Subcutaneous abdominal adipose tissue (tissue), 5 donors: ENCODE data around the gene APLN.

ENCODE experiments used
- H3K27ac ChIP-seq: one replicate; pipeline ENCODE4 v1.7.0; 2013; ENCODE audit warnings: low read depth, mild to moderate bottlenecking, inconsistent platforms, low read length, moderate library complexity
- H3K27me3 ChIP-seq, 5 donors: one replicate each; pipeline ENCODE4 v1.7.0; 2013; ENCODE audit warnings: low read length in 5 of 5, inconsistent platforms in 1 of 5; ENCODE audit not compliant: control insufficient read depth in 5 of 5, insufficient read depth in 4 of 5
- H3K36me3 ChIP-seq, 5 donors: one replicate each; pipeline ENCODE4 v1.7.0; 2013; ENCODE audit warnings: low read length in 5 of 5; ENCODE audit not compliant: control insufficient read depth in 5 of 5, insufficient read depth in 5 of 5
- H3K4me1 ChIP-seq, 5 donors: one replicate each; pipeline ENCODE4 v1.7.0; 2013; ENCODE audit warnings: low read length in 5 of 5, mild to moderate bottlenecking in 3 of 5, moderate library complexity in 1 of 5; ENCODE audit not compliant: control insufficient read depth in 5 of 5, insufficient read depth in 5 of 5
- H3K4me3 ChIP-seq, 5 donors: one replicate each; pipeline ENCODE4 v1.7.0; 2013; ENCODE audit warnings: low read length in 5 of 5, low read depth in 1 of 5
- H3K9ac ChIP-seq, 5 donors: one replicate each; pipeline ENCODE4 v1.7.0; 2013; ENCODE audit warnings: low read length in 5 of 5, mild to moderate bottlenecking in 4 of 5, moderate library complexity in 3 of 5
- H3K9me3 ChIP-seq, 5 donors: one replicate each; pipeline ENCODE4 v1.7.0; 2013; ENCODE audit warnings: low read length in 5 of 5; ENCODE audit not compliant: control insufficient read depth in 5 of 5
- donor health status: healthy.
- donor health status: healthy.
- donor health status: healthy.
- donor health status: healthy.
- donor health status: healthy.

The APLN gene

GRCh38 chrX:129646566-129647417, 8.0 kb downstream of the APLN start:
- peaks cover 0 to 8% (median 5%) of the 10 kb centered on the region in 5 donors for H3K4me1 ChIP-seq

GRCh38 chrX:129642641-129643040, 12.1 kb downstream of the APLN start:
- H3K27ac ChIP-seq = no peak overlapping the region
- H3K9me3 ChIP-seq = peaks cover 0 to 11% (median 5%) of the 10 kb centered on the region in 5 donors
- H3K27me3 ChIP-seq = peaks cover 2 to 19% (median 11%) of the 10 kb centered on the region in 5 donors
- H3K36me3 ChIP-seq = no peaks in the 10 kb centered on the region
- no peak overlapping the region for H3K9ac ChIP-seq
- no peak overlapping the region for H3K4me3 ChIP-seq
- H3K4me1 ChIP-seq = peaks cover 0 to 9% (median 7%) of the 10 kb centered on the region in 5 donors

More at GRCh38 chrX:129646566-129647417, 8.0 kb downstream of the APLN start:
- H3K9ac ChIP-seq = no peak overlapping the region
- H3K4me3 ChIP-seq = no peak overlapping the region
- H3K9me3 ChIP-seq = peaks cover 0 to 1% (median 0%) of the 10 kb centered on the region in 5 donors
- H3K27me3 ChIP-seq = peaks cover 2 to 31% (median 20%) of the 10 kb centered on the region in 5 donors
- no peaks in the 10 kb centered on the region for H3K36me3 ChIP-seq
- H3K27ac ChIP-seq = no peak overlapping the region

GRCh38 chrX:129641941-129642340, 12.8 kb downstream of the APLN start:
- Histone ChIP-seq H3K27me3 (peaks cover 2 to 17% (median 11%) of the 10 kb centered on the region in 5 donors), H3K4me1 (peaks cover 0 to 15% (median 7%) of the 10 kb centered on the region in 5 donors), H3K9me3 (peaks cover 0 to 11% (median 5%) of the 10 kb centered on the region in 5 donors), H3K9ac (no peak overlapping the region), H3K4me3 (no peak overlapping the region), H3K27ac (no peak overlapping the region), H3K36me3 (no peaks in the 10 kb centered on the region)

- H3K9me3 ChIP-seq = peaks cover 0 to 11% (median 5%) of the 10 kb centered on the region in 5 donors
- H3K27me3 ChIP-seq = peaks cover 2 to 18% (median 9%) of the 10 kb centered on the region in 5 donors
- H3K4me1 ChIP-seq = peaks cover 0 to 15% (median 7%) of the 10 kb centered on the region in 5 donors
- no peaks in the 10 kb centered on the region for H3K36me3 ChIP-seq
- no peak overlapping the region for H3K9ac ChIP-seq
- H3K4me3 ChIP-seq = no peak overlapping the region
- no peak overlapping the region for H3K27ac ChIP-seq
These were observed 13.3 kb downstream of the APLN start for GRCh38 chrX:129641469-129641868.

- H3K4me1 ChIP-seq = peaks cover 0 to 15% (median 7%) of the 10 kb centered on the region in 5 donors
- no peak overlapping the region for H3K9ac ChIP-seq
- no peak overlapping the region for H3K4me3 ChIP-seq
- no peaks in the 10 kb centered on the region for H3K36me3 ChIP-seq
- peaks cover 0 to 11% (median 5%) of the 10 kb centered on the region in 5 donors for H3K9me3 ChIP-seq
- H3K27me3 ChIP-seq = peaks cover 0 to 14% (median 6%) of the 10 kb centered on the region in 5 donors
- H3K27ac ChIP-seq = no peak overlapping the region
These were observed 14.0 kb downstream of the APLN start for GRCh38 chrX:129640737-129641136.

GRCh38 chrX:129638917-129639316, 15.8 kb downstream of the APLN start:
- peaks cover 0 to 11% (median 5%) of the 10 kb centered on the region in 5 donors for H3K9me3 ChIP-seq
- H3K27me3 ChIP-seq = peaks cover 0 to 16% (median 12%) of the 10 kb centered on the region in 5 donors
- peaks cover 0 to 15% (median 7%) of the 10 kb centered on the region in 5 donors for H3K4me1 ChIP-seq
- no peak overlapping the region for H3K4me3 ChIP-seq
- H3K27ac ChIP-seq = no peak overlapping the region
- H3K36me3 ChIP-seq = no peaks in the 10 kb centered on the region
- H3K9ac ChIP-seq = no peak overlapping the region

GRCh38 chrX:129637217-129638109, 17.3 kb downstream of the APLN start:
- Histone ChIP-seq H3K36me3 (no peaks in the 10 kb centered on the region), H3K9me3 (peaks cover 0 to 11% (median 5%) of the 10 kb centered on the region in 5 donors), H3K27ac (no peak overlapping the region), H3K27me3 (peaks cover 0 to 16% (median 12%) of the 10 kb centered on the region in 5 donors), H3K9ac (no peak overlapping the region), H3K4me3 (no peak overlapping the region), H3K4me1 (peaks cover 0 to 10% (median 3%) of the 10 kb centered on the region in 5 donors)

- Histone ChIP-seq H3K27ac (no peak overlapping the region), H3K4me1 (peaks cover 0 to 7% (median 0%) of the 10 kb centered on the region in 5 donors), H3K9me3 (peaks cover 0 to 4% (median 2%) of the 10 kb centered on the region in 5 donors), H3K4me3 (no peak overlapping the region), H3K36me3 (no peaks in the 10 kb centered on the region), H3K9ac (no peak overlapping the region), H3K27me3 (peaks cover 0 to 21% (median 12%) of the 10 kb centered on the region in 5 donors)
These were observed 18.5 kb downstream of the APLN start for GRCh38 chrX:129636175-129636681.

GRCh38 chrX:129634541-129634940, 20.2 kb downstream of the APLN start:
- no peak overlapping the region for H3K27ac ChIP-seq
- H3K36me3 ChIP-seq = no peaks in the 10 kb centered on the region
- no peak overlapping the region for H3K9ac ChIP-seq
- peaks cover 0 to 22% (median 7%) of the 10 kb centered on the region in 5 donors for H3K27me3 ChIP-seq
- H3K4me3 ChIP-seq = no peak overlapping the region
- H3K9me3 ChIP-seq = no peaks in the 10 kb centered on the region
- H3K4me1 ChIP-seq = peaks cover 0 to 13% (median 8%) of the 10 kb centered on the region in 5 donors
